H1 (cell line): Measurements from ENCODE around the gene ARPC2. TPM values are rescaled to one million over a fixed set of nuclear protein-coding genes. Genes with fewer than 3 reads are reported as not detected.

Experiments
- CTCF ChIA-PET: fragments of 300-600 bp; sonication (Branson Sonifier 250); formaldehyde crosslinking; loops from one replicate; lab custom pipeline; 2021; ENCODE audit not compliant: partially characterized antibody; lab: Charles Lee
- POLR2A ChIA-PET: fragments of 300-600 bp; sonication (Branson Sonifier 250); formaldehyde crosslinking; loops from one replicate; lab custom pipeline; 2021; ENCODE audit warnings: inconsistent platforms; ENCODE audit not compliant: partially characterized antibody; lab: Charles Lee
- DNase-seq, 2 experiments: peaks; one replicate each; pipeline versions ENCODE4 v3.0.0 to v3.0.0-alpha.2; 2010 to 2022; ENCODE audit warnings: low spot score in 2 of 2, low read depth in 1 of 2, mixed read lengths in 1 of 2
- FAIRE-seq: peaks from 2 replicates; lab custom pipeline; 2011; peaks lifted over from hg19 to GRCh38; lab: Jason Lieb, UNC
- H2AFZ ChIP-seq: 2 replicates; pipeline ENCODE4 v1.8.1; 2012; ENCODE audit warnings: low read length, inconsistent platforms
- H2AK5ac ChIP-seq: 2 replicates; pipeline ENCODE4 v1.6.1; 2013; ENCODE audit warnings: low read depth, low read length
- H2BK120ac ChIP-seq: replicated peaks from 2 replicates; pipeline ENCODE3; 2013; ENCODE audit warnings: low read depth, low read length, inconsistent platforms
- H2BK12ac ChIP-seq: 2 replicates; pipeline ENCODE4 v1.6.1; 2013; ENCODE audit warnings: low read depth, low read length
- H2BK15ac ChIP-seq: 2 replicates; pipeline ENCODE4 v1.6.1; 2013; ENCODE audit warnings: low read length
- H2BK20ac ChIP-seq: 2 replicates; pipeline ENCODE4 v1.6.1; 2013; ENCODE audit warnings: low read length
- H2BK5ac ChIP-seq: 2 replicates; pipeline ENCODE4 v1.6.1; 2013; ENCODE audit warnings: low read depth, low read length
- H3K14ac ChIP-seq: 2 replicates; pipeline ENCODE4 v1.6.1; 2013; ENCODE audit warnings: inconsistent platforms; ENCODE audit not compliant: insufficient read length
- H3K18ac ChIP-seq: 2 replicates; pipeline ENCODE4 v1.6.1; 2013; ENCODE audit warnings: low read length; ENCODE audit errors: extremely low read depth
- H3K23ac ChIP-seq: 2 replicates; pipeline ENCODE4 v1.6.1; 2013; ENCODE audit warnings: inconsistent platforms; ENCODE audit not compliant: insufficient read length
- H3K23me2 ChIP-seq: 2 replicates; pipeline ENCODE4 v1.6.1; 2013; ENCODE audit warnings: low read depth, low read length
- H3K27ac ChIP-seq: 2 replicates; pipeline ENCODE4 v1.6.1; 2011; ENCODE audit warnings: low read depth, low read length, inconsistent platforms
- H3K27me3 ChIP-seq, 4 experiments: replicated peaks in 1 of 4; 1 replicate in 1 of 4; 2 replicates in 3 of 4; pipeline versions ENCODE4 v1.6.1 to v1.8.1; 2011 to 2013; ENCODE audit warnings: low read length in 3 of 4, mild to moderate bottlenecking in 3 of 4, inconsistent platforms in 2 of 4, mixed read lengths in 2 of 4, moderate library complexity in 1 of 4; ENCODE audit not compliant: control insufficient read depth in 3 of 4, insufficient read depth in 3 of 4; ENCODE audit errors: extremely low read depth in 1 of 4
- H3K36me3 ChIP-seq, 4 experiments: 2 replicates each; pipeline versions ENCODE4 v1.6.1 to v1.8.1; 2011 to 2013; ENCODE audit warnings: mild to moderate bottlenecking in 4 of 4, low read length in 3 of 4, moderate library complexity in 2 of 4, control low read depth in 1 of 4, inconsistent platforms in 1 of 4; ENCODE audit not compliant: insufficient read depth in 4 of 4, control insufficient read depth in 2 of 4
- H3K4ac ChIP-seq: replicated peaks from 2 replicates; pipeline ENCODE3; 2013; ENCODE audit warnings: low read length, low read depth, mixed read lengths, inconsistent platforms; ENCODE audit not compliant: insufficient read length
- H3K4me1 ChIP-seq, 4 experiments: replicated peaks in 1 of 4; 1 replicate in 1 of 4; 2 replicates in 3 of 4; pipeline versions ENCODE4 v1.6.1 to v1.8.1; 2011 to 2013; ENCODE audit warnings: low read length in 3 of 4, inconsistent platforms in 2 of 4, mixed read lengths in 1 of 4; ENCODE audit not compliant: insufficient read depth in 4 of 4, control insufficient read depth in 3 of 4
- H3K4me2 ChIP-seq, 2 experiments: 2 replicates each; pipeline versions ENCODE4 v1.6.1 to v1.8.1; 2011 to 2013; ENCODE audit warnings: low read depth in 2 of 2, low read length in 2 of 2, control low read depth in 1 of 2, inconsistent platforms in 1 of 2, mild to moderate bottlenecking in 1 of 2; ENCODE audit not compliant: insufficient read depth in 1 of 2
- H3K4me3 ChIP-seq, 4 experiments: fragments of 200-600, 300-600 bp in 1 of 4; sonication (generic), shearing (Covaris generic), sonication (Bioruptor Twin) in 1 of 4; 2 replicates each; pipeline versions ENCODE4 v1.5.1 to v1.8.1; 2011 to 2016; ENCODE audit warnings: low read length in 4 of 4, low read depth in 3 of 4, control low read depth in 2 of 4, inconsistent platforms in 2 of 4, mild to moderate bottlenecking in 2 of 4, mixed read lengths in 1 of 4, moderate library complexity in 1 of 4; ENCODE audit not compliant: insufficient read depth in 2 of 4; ENCODE audit errors: extremely low read depth in 1 of 4
- H3K56ac ChIP-seq: replicated peaks from 2 replicates; pipeline ENCODE3; 2013; ENCODE audit warnings: low read depth, mild to moderate bottlenecking, mixed read lengths, low read length, inconsistent platforms; ENCODE audit not compliant: insufficient read length
- H3K79me1 ChIP-seq: 2 replicates; pipeline ENCODE4 v1.6.1; 2013; ENCODE audit warnings: low read depth, low read length, control low read depth
- H3K79me2 ChIP-seq, 2 experiments: 2 replicates each; pipeline versions ENCODE4 v1.6.1 to v1.8.1; 2012 to 2013; ENCODE audit warnings: low read length in 2 of 2, mild to moderate bottlenecking in 2 of 2, inconsistent platforms in 1 of 2; ENCODE audit not compliant: insufficient read depth in 2 of 2, control insufficient read depth in 1 of 2
- H3K9ac ChIP-seq, 4 experiments: replicated peaks in 1 of 4; 1 replicate in 1 of 4; 2 replicates in 3 of 4; pipeline versions ENCODE4 v1.6.1 to v1.8.1; 2011 to 2013; ENCODE audit warnings: low read depth in 3 of 4, low read length in 3 of 4, control low read depth in 2 of 4, mild to moderate bottlenecking in 2 of 4, moderate library complexity in 2 of 4, inconsistent platforms in 1 of 4; ENCODE audit errors: extremely low read depth in 1 of 4
- H3K9me3 ChIP-seq, 2 experiments: 2 replicates each; pipeline versions ENCODE4 v1.6.1 to v1.8.1; 2012 to 2013; ENCODE audit warnings: mild to moderate bottlenecking in 2 of 2, moderate library complexity in 2 of 2, control low read depth in 1 of 2, inconsistent platforms in 1 of 2, low read depth in 1 of 2, low read length in 1 of 2, mixed read lengths in 1 of 2; ENCODE audit not compliant: insufficient read depth in 2 of 2
- H4K20me1 ChIP-seq, 2 experiments: replicated peaks in 1 of 2; 2 replicates each; pipeline versions ENCODE3 to v1.8.1; 2011 to 2013; ENCODE audit warnings: inconsistent platforms in 2 of 2, low read length in 2 of 2, mild to moderate bottlenecking in 1 of 2; ENCODE audit not compliant: insufficient read depth in 2 of 2, control insufficient read depth in 1 of 2
- H4K5ac ChIP-seq: 2 replicates; pipeline ENCODE4 v1.6.1; 2013; ENCODE audit warnings: low read length, low read depth, mixed read lengths, inconsistent platforms; ENCODE audit not compliant: insufficient read length
- H4K8ac ChIP-seq: 2 replicates; pipeline ENCODE4 v1.8.0; 2013; ENCODE audit warnings: mild to moderate bottlenecking, moderate library complexity, low read length, inconsistent platforms; ENCODE audit not compliant: insufficient read depth; ENCODE audit errors: extremely low read depth
- H4K91ac ChIP-seq: replicated peaks from 2 replicates; pipeline ENCODE3; 2013; ENCODE audit warnings: low read length, mixed read lengths, inconsistent platforms; ENCODE audit not compliant: insufficient read length
- CBX8 ChIP-seq: fragments of 300-800, 300-1000 bp; sonication (generic); IDR thresholded peaks from 2 replicates; pipeline ENCODE4 v1.7.1; 2016; ENCODE audit warnings: low read depth, low read length, borderline replicate concordance
- CEBPB ChIP-seq: IDR thresholded peaks from 2 replicates; pipeline ENCODE4 v1.6.1; 2012; ENCODE audit warnings: low read depth, low read length
- JUND ChIP-seq: IDR thresholded peaks from 2 replicates; pipeline ENCODE4 v1.6.1; 2011; ENCODE audit warnings: mild to moderate bottlenecking, improper control_type of control experiment, low read length
- KDM4A ChIP-seq: IDR thresholded peaks from one replicate; pipeline ENCODE4 v1.7.1; 2012; ENCODE audit warnings: low read depth, mild to moderate bottlenecking, moderate library complexity, low read length, inconsistent platforms; ENCODE audit not compliant: severe bottlenecking
- NRF1 ChIP-seq: IDR thresholded peaks from 2 replicates; pipeline ENCODE4 v1.6.1; 2011; ENCODE audit warnings: mild to moderate bottlenecking, low read depth, low read length, improper control_type of control experiment
- RAD21 ChIP-seq, 2 experiments: IDR thresholded peaks in 1 of 2; conservative IDR thresholded peaks in 1 of 2; 2 replicates each; pipeline ENCODE4 v1.6.1; 2011; ENCODE audit warnings: low read depth in 2 of 2, low read length in 2 of 2, improper control_type of control experiment in 1 of 2, inconsistent platforms in 1 of 2, mild to moderate bottlenecking in 1 of 2, moderate library complexity in 1 of 2
- SIRT6 ChIP-seq: IDR thresholded peaks from one replicate; pipeline ENCODE4 v1.7.1; 2012; ENCODE audit warnings: low read length, inconsistent platforms
- TAF7 ChIP-seq: optimal IDR thresholded peaks from 2 replicates; pipeline ENCODE3; 2011; ENCODE audit warnings: low read depth, mild to moderate bottlenecking, inconsistent platforms, low read length, moderate library complexity, borderline replicate concordance
- YY1 ChIP-seq: IDR thresholded peaks from 2 replicates; pipeline ENCODE4 v1.6.1; 2011; ENCODE audit warnings: low read depth, mild to moderate bottlenecking, low read length
- WGBS, 2 experiments: shearing (Covaris generic) in 1 of 2; methylation state at CpG; one replicate each; pipeline versions ENCODE4 v1.1.6 to v1.1.7; 2013 to 2015; ENCODE audit warnings: low lambda C conversion rate in 2 of 2, mixed read lengths in 2 of 2, inconsistent platforms in 1 of 2, low coverage in 1 of 2, missing lambda C conversion rate in 1 of 2; ENCODE audit not compliant: insufficient replicate concordance in 2 of 2, insufficient coverage in 1 of 2, insufficient read length in 1 of 2; ENCODE audit errors: extremely low coverage in 1 of 2, missing lambda C conversion rate in 1 of 2; 5-methylcytosine and 5-hydroxymethylcytosine counted together
- polyA plus RNA-seq, 7 experiments: library from polyadenylated mRNA; depleted of rRNA in 3 of 7; stranded (reverse) in 5 of 7; unstranded in 2 of 7; fragments of >200 nt in 5 of 7; fragments of 200-250 nt in 2 of 7; gene quantifications; 1 replicate in 5 of 7; 2 replicates in 1 of 7; 4 replicates in 1 of 7; pipeline versions ENCODE4 v1.2.1 to v1.2.3, GENCODE V29; 2011 to 2013; ENCODE audit warnings: missing spikeins in 2 of 7, mixed read lengths in 2 of 7
- total RNA-seq: library from RNA; stranded (reverse); fragmentation: NEBNext Ultra II Directional; extraction: Animal tissue kit (Norgen Biotek cat#: 25700); gene quantifications from 2 replicates; pipeline ENCODE4 v1.2.1, GENCODE V29; 2021
- TF ChIP-seq, protein P1 (sequence below), 3 experiments: IDR thresholded peaks; 1 replicate in 2 of 3; 2 replicates in 1 of 3; pipeline versions ENCODE4 v1.5.1 to v1.6.1; 2011; ENCODE audit warnings: low read length in 3 of 3, mild to moderate bottlenecking in 3 of 3, inconsistent platforms in 2 of 3, low read depth in 1 of 3, moderate library complexity in 1 of 3; ENCODE audit not compliant: insufficient read depth in 1 of 3; ENCODE audit errors: control extremely low read depth in 1 of 3

ARPC2 gene
- total and polyA plus RNA-seq, 2 of the 8 experiments (the other 6 are each of a cell fraction or from before 2014, with no cell fraction given), result 174 to 195 TPM

DNA sequence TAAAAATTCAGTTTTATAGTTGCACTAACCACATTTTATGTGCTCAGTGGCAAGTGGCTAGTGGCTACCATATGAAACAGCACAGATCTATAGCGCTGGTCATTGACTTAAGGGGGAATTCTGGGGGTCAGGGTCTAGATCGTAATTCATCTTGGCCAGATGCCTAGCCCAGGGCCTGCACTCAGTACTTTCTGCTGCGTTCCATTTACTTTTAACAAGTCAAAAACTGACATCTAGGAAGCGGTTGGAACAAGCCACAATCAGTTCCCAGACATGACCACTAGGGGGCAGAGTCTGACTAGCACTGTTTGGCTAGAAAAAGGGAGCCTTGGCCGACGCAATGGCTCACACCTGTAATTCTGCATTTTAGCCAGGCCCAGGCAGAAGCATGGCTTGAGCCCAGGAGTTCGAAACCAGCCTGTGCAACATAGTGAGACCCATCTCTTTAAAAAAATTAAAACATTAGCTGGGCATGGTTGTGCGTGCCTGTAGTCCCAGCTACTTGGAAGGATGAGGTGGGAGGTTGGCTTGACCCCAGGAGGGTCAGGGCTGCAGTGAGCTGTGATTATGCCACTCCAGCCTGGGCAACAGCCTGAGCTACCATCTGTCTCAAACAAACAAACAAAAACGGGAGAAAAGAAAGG, 84.3 kb downstream of the ARPC2 start:
- Histone ChIP-seq H4K8ac (no peak overlapping the region), H4K20me1 (no peaks in the 10 kb centered on the region), H3K79me2 (no peaks in the 10 kb centered on the region), H3K9me3 (no peaks in the 10 kb centered on the region), H3K4me3 (no peak overlapping the region), H2AK5ac (no peak overlapping the region), H2AFZ (no peak overlapping the region), H3K4me2 (no peak overlapping the region), H3K18ac (no peak overlapping the region), H3K36me3 (no peaks in the 10 kb centered on the region), H4K5ac (no peak overlapping the region), H3K23me2 (no peaks in the 10 kb centered on the region), H3K79me1 (no peaks in the 10 kb centered on the region), H3K4me1 (no peaks in the 10 kb centered on the region), H2BK5ac (no peak overlapping the region), H4K91ac (no peak overlapping the region), H3K9ac (no peak overlapping the region), H3K23ac (no peak overlapping the region), H3K27me3 (no peaks in the 10 kb centered on the region), H2BK120ac (no peak overlapping the region), H2BK15ac (no peak overlapping the region; the same call in 1 of the 2 replicates), H3K14ac (no peak overlapping the region), H3K56ac (no peak overlapping the region), H3K27ac (no peak overlapping the region), H2BK20ac (no peak overlapping the region), H3K4ac (no peak overlapping the region), H2BK12ac (no peak overlapping the region)
- peak; percentile 76 to 93 for DNase-seq
- ChIA-PET CTCF (interaction anchor here (0.6 to 11.7 kb wide), 39 partner anchors 7 to 406 kb away, joined by 3 to 192 read pairs (median 6); partner anchors contain the start of genes AAMP, CATIP, CTDSP1 and PNKD), POLR2A (interaction anchor here (0.7 to 1.6 kb wide), 3 partner anchors 22 to 56 kb away, joined by 3 to 5 read pairs (median 3); partner anchors contain the start of gene CATIP)
- WGBS, 2 experiments, result 22% methylated on average over 9 of the region's 9 CpGs; no CpG with 5 or more reads in 1 of the 2 experiments
- peak; percentile 94 for FAIRE-seq
- TF ChIP-seq TAF7, result no peak
- 0 out of 2 replicates have a peak, but pooled peaks have one; percentile 6 for TF ChIP-seq CEBPB
- 0 out of 2 replicates have a peak, but pooled peaks have one; percentile 47 for TF ChIP-seq JUND
- TF ChIP-seq NRF1, result no peak
- TF ChIP-seq YY1, result peak; percentile 46; the same call in 1 of the 2 replicates
- no peak for TF ChIP-seq SIRT6
- TF ChIP-seq KDM4A, result no peak
- peak; percentile 96 to 98 for TF ChIP-seq RAD21 (IDR thresholded peaks at IDR 0.05 in 1 of 2, conservative IDR thresholded peaks at IDR 0.05 in 1 of 2; ENCODE audit: low read depth in 2 of 2, low read length in 2 of 2)
- TF ChIP-seq, protein P1, sequence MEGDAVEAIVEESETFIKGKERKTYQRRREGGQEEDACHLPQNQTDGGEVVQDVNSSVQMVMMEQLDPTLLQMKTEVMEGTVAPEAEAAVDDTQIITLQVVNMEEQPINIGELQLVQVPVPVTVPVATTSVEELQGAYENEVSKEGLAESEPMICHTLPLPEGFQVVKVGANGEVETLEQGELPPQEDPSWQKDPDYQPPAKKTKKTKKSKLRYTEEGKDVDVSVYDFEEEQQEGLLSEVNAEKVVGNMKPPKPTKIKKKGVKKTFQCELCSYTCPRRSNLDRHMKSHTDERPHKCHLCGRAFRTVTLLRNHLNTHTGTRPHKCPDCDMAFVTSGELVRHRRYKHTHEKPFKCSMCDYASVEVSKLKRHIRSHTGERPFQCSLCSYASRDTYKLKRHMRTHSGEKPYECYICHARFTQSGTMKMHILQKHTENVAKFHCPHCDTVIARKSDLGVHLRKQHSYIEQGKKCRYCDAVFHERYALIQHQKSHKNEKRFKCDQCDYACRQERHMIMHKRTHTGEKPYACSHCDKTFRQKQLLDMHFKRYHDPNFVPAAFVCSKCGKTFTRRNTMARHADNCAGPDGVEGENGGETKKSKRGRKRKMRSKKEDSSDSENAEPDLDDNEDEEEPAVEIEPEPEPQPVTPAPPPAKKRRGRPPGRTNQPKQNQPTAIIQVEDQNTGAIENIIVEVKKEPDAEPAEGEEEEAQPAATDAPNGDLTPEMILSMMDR (IDR thresholded peaks at IDR 0.05; ENCODE audit: control extremely low read depth in 1 of 3, insufficient read depth in 1 of 3, low read depth in 1 of 3, low read length in 3 of 3), result peak; percentile 78 to 96 (median 93)
- TF ChIP-seq CBX8, result no peak
